ENCODE results near the gene PPP2R5C.
A peak's percentile ranks its signal among the peaks of the same experiment; 100 is the strongest.

Gene PPP2R5C

GRCh38 chr14:101878211-101878821 lies 116.8 kb downstream of the PPP2R5C start:
- Mint-ChIP-seq H3K27ac (peak overlapping the region; percentile 98), H3K9me3 (no peaks in the 10 kb centered on the region), H3K4me3 (no peak overlapping the region), H3K4me1 (peaks cover 32% of the 10 kb centered on the region), H3K36me3 (peaks cover 11% of the 10 kb centered on the region), H3K27me3 (no peaks in the 10 kb centered on the region)
- ATAC-seq (ENCODE audit: low read depth), result no peak
- no peak for DNase-seq (ENCODE audit: low spot score in 2 of 2)

GRCh38 chr14:101878822-101879528 lies 117.5 kb downstream of the PPP2R5C start:
- DNase-seq (ENCODE audit: low spot score in 2 of 2), result no peak
- no peak for ATAC-seq (ENCODE audit: low read depth)
- peak overlapping the region; percentile 98 for H3K27ac Mint-ChIP-seq
- peaks cover 15% of the 10 kb centered on the region for H3K36me3 Mint-ChIP-seq
- peaks cover 30% of the 10 kb centered on the region for H3K4me1 Mint-ChIP-seq
- H3K4me3 Mint-ChIP-seq, result no peak overlapping the region
- H3K27me3 Mint-ChIP-seq, result no peaks in the 10 kb centered on the region
- H3K9me3 Mint-ChIP-seq, result no peaks in the 10 kb centered on the region

GRCh38 chr14:101879529-101880336 lies 118.2 kb downstream of the PPP2R5C start:
- peaks cover 20% of the 10 kb centered on the region for H3K36me3 Mint-ChIP-seq
- peak overlapping the region; percentile 83 for H3K27ac Mint-ChIP-seq
- ATAC-seq (ENCODE audit: low read depth) (no peak), DNase-seq (ENCODE audit: low spot score in 2 of 2) (no peak)
- H3K9me3 Mint-ChIP-seq, result no peaks in the 10 kb centered on the region
- no peaks in the 10 kb centered on the region for H3K27me3 Mint-ChIP-seq
- no peak overlapping the region for H3K4me3 Mint-ChIP-seq
- peaks cover 29% of the 10 kb centered on the region for H3K4me1 Mint-ChIP-seq

- peaks cover 20% of the 10 kb centered on the region for H3K4me1 Mint-ChIP-seq
- no peak overlapping the region for H3K4me3 Mint-ChIP-seq
- ATAC-seq (ENCODE audit: low read depth), result no peak
- no peak for DNase-seq (ENCODE audit: low spot score in 2 of 2)
- no peaks in the 10 kb centered on the region for H3K9me3 Mint-ChIP-seq
- H3K36me3 Mint-ChIP-seq, result peaks cover 26% of the 10 kb centered on the region
- no peaks in the 10 kb centered on the region for H3K27me3 Mint-ChIP-seq
- peak overlapping the region; percentile 69 for H3K27ac Mint-ChIP-seq
These were observed 119.9 kb downstream of the PPP2R5C start for GRCh38 chr14:101881426-101881825.

- H3K4me1 Mint-ChIP-seq, result peaks cover 20% of the 10 kb centered on the region
These were observed 120.8 kb downstream of the PPP2R5C start for GRCh38 chr14:101882141-101882935.

GRCh38 chr14:101884089-101884933 lies 122.8 kb downstream of the PPP2R5C start:
- Mint-ChIP-seq H3K4me3 (no peak overlapping the region), H3K9me3 (no peaks in the 10 kb centered on the region), H3K4me1 (peaks cover 9% of the 10 kb centered on the region), H3K27me3 (no peaks in the 10 kb centered on the region), H3K27ac (no peak overlapping the region), H3K36me3 (peaks cover 34% of the 10 kb centered on the region)
- DNase-seq (ENCODE audit: low spot score in 2 of 2) (no peak), ATAC-seq (ENCODE audit: low read depth) (no peak)

More at GRCh38 chr14:101882141-101882935, 120.8 kb downstream of the PPP2R5C start:
- no peaks in the 10 kb centered on the region for H3K9me3 Mint-ChIP-seq
- H3K27ac Mint-ChIP-seq, result peak overlapping the region; percentile 69
- DNase-seq (ENCODE audit: low spot score in 2 of 2) (no peak), ATAC-seq (ENCODE audit: low read depth) (no peak)
- H3K27me3 Mint-ChIP-seq, result no peaks in the 10 kb centered on the region
- peaks cover 31% of the 10 kb centered on the region for H3K36me3 Mint-ChIP-seq
- no peak overlapping the region for H3K4me3 Mint-ChIP-seq

- H3K36me3 Mint-ChIP-seq, result peaks cover 32% of the 10 kb centered on the region
- H3K27ac Mint-ChIP-seq, result no peak overlapping the region
- H3K4me1 Mint-ChIP-seq, result peaks cover 4% of the 10 kb centered on the region
- no peak overlapping the region for H3K4me3 Mint-ChIP-seq
- H3K9me3 Mint-ChIP-seq, result no peaks in the 10 kb centered on the region
- no peaks in the 10 kb centered on the region for H3K27me3 Mint-ChIP-seq
- DNase-seq (ENCODE audit: low spot score in 2 of 2) (no peak), ATAC-seq (ENCODE audit: low read depth) (no peak)
These were observed 123.5 kb downstream of the PPP2R5C start for GRCh38 chr14:101884934-101885576.

- H3K27me3 Mint-ChIP-seq, result no peaks in the 10 kb centered on the region
- H3K36me3 Mint-ChIP-seq, result peaks cover 28% of the 10 kb centered on the region
- no peak overlapping the region for H3K27ac Mint-ChIP-seq
- H3K4me1 Mint-ChIP-seq, result no peaks in the 10 kb centered on the region
- ATAC-seq (ENCODE audit: low read depth), result no peak
- H3K9me3 Mint-ChIP-seq, result no peaks in the 10 kb centered on the region
- no peak overlapping the region for H3K4me3 Mint-ChIP-seq
- no peak for DNase-seq (ENCODE audit: low spot score in 2 of 2)
These were observed 125.7 kb downstream of the PPP2R5C start for GRCh38 chr14:101887219-101887618.

- H3K4me3 Mint-ChIP-seq, result no peak overlapping the region
- H3K9me3 Mint-ChIP-seq, result no peaks in the 10 kb centered on the region
- ATAC-seq (ENCODE audit: low read depth), result no peak
- H3K27me3 Mint-ChIP-seq, result no peaks in the 10 kb centered on the region
- H3K27ac Mint-ChIP-seq, result no peak overlapping the region
- no peaks in the 10 kb centered on the region for H3K4me1 Mint-ChIP-seq
- DNase-seq (ENCODE audit: low spot score in 2 of 2), result no peak
- H3K36me3 Mint-ChIP-seq, result peaks cover 27% of the 10 kb centered on the region
These were observed 126.7 kb downstream of the PPP2R5C start for GRCh38 chr14:101888182-101888581.

- Mint-ChIP-seq H3K27me3 (no peaks in the 10 kb centered on the region), H3K27ac (no peak overlapping the region), H3K9me3 (no peaks in the 10 kb centered on the region), H3K4me3 (no peak overlapping the region), H3K4me1 (no peaks in the 10 kb centered on the region), H3K36me3 (peaks cover 21% of the 10 kb centered on the region)
- DNase-seq (ENCODE audit: low spot score in 2 of 2) (no peak), ATAC-seq (ENCODE audit: low read depth) (no peak)
These were observed 127.9 kb downstream of the PPP2R5C start for GRCh38 chr14:101889366-101889765.

GRCh38 chr14:101889898-101890297 lies 128.4 kb downstream of the PPP2R5C start:
- no peaks in the 10 kb centered on the region for H3K9me3 Mint-ChIP-seq
- no peaks in the 10 kb centered on the region for H3K27me3 Mint-ChIP-seq
- no peak overlapping the region for H3K4me3 Mint-ChIP-seq
- H3K4me1 Mint-ChIP-seq, result no peaks in the 10 kb centered on the region
- peaks cover 17% of the 10 kb centered on the region for H3K36me3 Mint-ChIP-seq
- DNase-seq (ENCODE audit: low spot score in 2 of 2), result no peak
- H3K27ac Mint-ChIP-seq, result no peak overlapping the region
- peak; percentile 41 for ATAC-seq (ENCODE audit: low read depth)

GRCh38 chr14:101891471-101891870 lies 130.0 kb downstream of the PPP2R5C start:
- Mint-ChIP-seq H3K27me3 (no peaks in the 10 kb centered on the region), H3K27ac (no peak overlapping the region), H3K4me3 (no peak overlapping the region), H3K36me3 (peaks cover 16% of the 10 kb centered on the region), H3K4me1 (no peaks in the 10 kb centered on the region), H3K9me3 (no peaks in the 10 kb centered on the region)
- ATAC-seq (ENCODE audit: low read depth) (no peak), DNase-seq (ENCODE audit: low spot score in 2 of 2) (no peak)

GRCh38 chr14:101893759-101894158 lies 132.2 kb downstream of the PPP2R5C start:
- no peak overlapping the region for H3K4me3 Mint-ChIP-seq
- no peak for DNase-seq (ENCODE audit: low spot score in 2 of 2)

More at GRCh38 chr14:101893759-101894158, 132.2 kb downstream of the PPP2R5C start:
- no peak overlapping the region for H3K27ac Mint-ChIP-seq
- peaks cover 22% of the 10 kb centered on the region for H3K36me3 Mint-ChIP-seq
- no peaks in the 10 kb centered on the region for H3K4me1 Mint-ChIP-seq
- ATAC-seq (ENCODE audit: low read depth), result no peak
- no peaks in the 10 kb centered on the region for H3K27me3 Mint-ChIP-seq
- no peaks in the 10 kb centered on the region for H3K9me3 Mint-ChIP-seq
